Neural cell (in vitro differentiated cells): ENCODE results near the gene IKZF2. TPM values are rescaled to one million over a fixed set of nuclear protein-coding genes. Genes with fewer than 3 reads are reported as not detected.

Source experiments
- H2AFZ ChIP-seq: fragments of 200-600, 300-800 bp; sonication (generic), shearing (Covaris generic); 2 replicates; pipeline ENCODE4 v1.6.0; 2014; ENCODE audit warnings: low read depth, mild to moderate bottlenecking, antibody characterized with exemption, low read length, moderate library complexity
- H3F3A ChIP-seq: fragments of 200-600 bp; shearing (Covaris generic); 2 replicates; pipeline ENCODE4 v1.6.1; 2016; ENCODE audit warnings: mild to moderate bottlenecking, moderate library complexity, mixed read lengths, antibody characterized with exemption, low read length; ENCODE audit not compliant: insufficient read depth, poor library complexity, severe bottlenecking
- H3K27ac ChIP-seq: fragments of 200-600, 300-800 bp; sonication (generic), shearing (Covaris generic); 2 replicates; pipeline ENCODE4 v1.5.1; 2014; ENCODE audit warnings: mild to moderate bottlenecking, low read length, moderate library complexity
- H3K27me3 ChIP-seq: fragments of 300-800, 200-600 bp; sonication (generic), shearing (Covaris generic); 2 replicates; pipeline ENCODE4 v1.6.0; 2014; ENCODE audit warnings: mild to moderate bottlenecking, low read depth, low read length, moderate library complexity; ENCODE audit not compliant: insufficient read depth
- H3K36me3 ChIP-seq: fragments of 300-800, 200-600 bp; sonication (generic), shearing (Covaris generic); 2 replicates; pipeline ENCODE4 v1.5.1; 2014; ENCODE audit warnings: mild to moderate bottlenecking, antibody characterized with exemption, low read length, moderate library complexity; ENCODE audit not compliant: insufficient read depth
- H3K4me2 ChIP-seq: fragments of 300-800, 200-600 bp; sonication (generic), shearing (Covaris generic); 2 replicates; pipeline ENCODE4 v1.6.0; 2014; ENCODE audit warnings: mild to moderate bottlenecking, low read length
- H3K4me3 ChIP-seq: fragments of 300-800, 200-600 bp; sonication (generic), shearing (Covaris generic); 2 replicates; pipeline ENCODE4 v1.5.1; 2014; ENCODE audit warnings: mild to moderate bottlenecking, low read length, moderate library complexity
- H3K79me2 ChIP-seq: fragments of 200-600 bp; shearing (Covaris generic); replicated peaks from 2 replicates; pipeline ENCODE4 v1.6.0; 2014; ENCODE audit warnings: mild to moderate bottlenecking, low read length, moderate library complexity; ENCODE audit not compliant: insufficient read depth
- H3K9ac ChIP-seq: fragments of 300-800, 200-600 bp; sonication (generic), shearing (Covaris generic); 2 replicates; pipeline ENCODE4 v1.6.1; 2016; ENCODE audit warnings: mild to moderate bottlenecking, low read length, mixed read lengths
- H3K9me2 ChIP-seq: fragments of 200-600 bp; shearing (Covaris generic); 2 replicates; pipeline ENCODE4 v1.6.1; 2016; ENCODE audit warnings: mild to moderate bottlenecking, low read length, mixed read lengths; ENCODE audit not compliant: insufficient read depth
- H3K9me3 ChIP-seq: fragments of 200-600, 300-800 bp; sonication (generic), shearing (Covaris generic); 2 replicates; pipeline ENCODE4 v1.6.1; 2016; ENCODE audit warnings: mild to moderate bottlenecking, mixed run types, low read length, moderate library complexity, mixed read lengths
- H4K20me1 ChIP-seq: fragments of 200-600 bp; shearing (Covaris generic); 2 replicates; pipeline ENCODE4 v1.6.1; 2016; ENCODE audit warnings: mild to moderate bottlenecking, mixed run types; ENCODE audit not compliant: insufficient read depth
- EP300 ChIP-seq: fragments of 450-650 bp; conservative IDR thresholded peaks from 2 replicates; pipeline ENCODE4 v1.6.1; 2014; ENCODE audit warnings: antibody characterized with exemption, mild to moderate bottlenecking, moderate library complexity; ENCODE audit not compliant: poor library complexity, severe bottlenecking
- EZH2 ChIP-seq: fragments of 200-600, 300-800 bp; shearing (Covaris generic), sonication (generic); IDR thresholded peaks from 2 replicates; pipeline ENCODE4 v1.6.1; 2014; ENCODE audit warnings: antibody characterized with exemption, low read length, borderline replicate concordance, mild to moderate bottlenecking; ENCODE audit not compliant: insufficient read depth, poor library complexity, severe bottlenecking
- MXI1 ChIP-seq: fragments of 450-650 bp; conservative IDR thresholded peaks from 2 replicates; pipeline ENCODE4 v1.6.1; 2014; ENCODE audit warnings: antibody characterized with exemption, mild to moderate bottlenecking; ENCODE audit not compliant: poor library complexity, severe bottlenecking
- POLR2AphosphoS5 ChIP-seq: IDR thresholded peaks from 2 replicates; pipeline ENCODE4 v1.6.1; 2012
- RAD21 ChIP-seq: fragments of 450-650 bp; conservative IDR thresholded peaks from 2 replicates; pipeline ENCODE4 v1.6.1; 2014; ENCODE audit warnings: antibody characterized with exemption, mild to moderate bottlenecking, moderate library complexity
- REST ChIP-seq: IDR thresholded peaks from 2 replicates; pipeline ENCODE4 v1.6.1; 2012; ENCODE audit warnings: borderline replicate concordance
- SMC3 ChIP-seq: fragments of 450-650 bp; conservative IDR thresholded peaks from 2 replicates; pipeline ENCODE4 v1.6.1; 2014; ENCODE audit warnings: antibody characterized with exemption, mild to moderate bottlenecking, moderate library complexity; ENCODE audit not compliant: poor library complexity
- TAF1 ChIP-seq: IDR thresholded peaks from 2 replicates; pipeline ENCODE4 v1.6.1; 2012; ENCODE audit warnings: low read depth
- polyA plus RNA-seq: library from polyadenylated mRNA; depleted of rRNA; stranded (reverse); fragments of >200 nt; gene quantifications from 2 replicates; pipeline ENCODE4 v1.2.3, GENCODE V29; 2014
- TF ChIP-seq, protein P1 (sequence below): fragments of 450-650 bp; IDR thresholded peaks from 2 replicates; pipeline ENCODE4 v1.5.1; 2014; ENCODE audit warnings: antibody characterized with exemption, mild to moderate bottlenecking, moderate library complexity; ENCODE audit not compliant: poor library complexity, severe bottlenecking

Gene IKZF2
- polyA plus RNA-seq, 1 donor from 2014 or later, result 5.6 TPM

- no peaks in the 10 kb centered on the region for H3K27me3 ChIP-seq
- no peaks in the 10 kb centered on the region for H3K9me3 ChIP-seq
- H2AFZ ChIP-seq, result no peak overlapping the region
- TF ChIP-seq RAD21 (no peak), REST (no peak), SMC3 (no peak), POLR2AphosphoS5 (no peak), MXI1 (no peak), TAF1 (no peak), EP300 (no peak), EZH2 (no peak)
- TF ChIP-seq, protein P1, sequence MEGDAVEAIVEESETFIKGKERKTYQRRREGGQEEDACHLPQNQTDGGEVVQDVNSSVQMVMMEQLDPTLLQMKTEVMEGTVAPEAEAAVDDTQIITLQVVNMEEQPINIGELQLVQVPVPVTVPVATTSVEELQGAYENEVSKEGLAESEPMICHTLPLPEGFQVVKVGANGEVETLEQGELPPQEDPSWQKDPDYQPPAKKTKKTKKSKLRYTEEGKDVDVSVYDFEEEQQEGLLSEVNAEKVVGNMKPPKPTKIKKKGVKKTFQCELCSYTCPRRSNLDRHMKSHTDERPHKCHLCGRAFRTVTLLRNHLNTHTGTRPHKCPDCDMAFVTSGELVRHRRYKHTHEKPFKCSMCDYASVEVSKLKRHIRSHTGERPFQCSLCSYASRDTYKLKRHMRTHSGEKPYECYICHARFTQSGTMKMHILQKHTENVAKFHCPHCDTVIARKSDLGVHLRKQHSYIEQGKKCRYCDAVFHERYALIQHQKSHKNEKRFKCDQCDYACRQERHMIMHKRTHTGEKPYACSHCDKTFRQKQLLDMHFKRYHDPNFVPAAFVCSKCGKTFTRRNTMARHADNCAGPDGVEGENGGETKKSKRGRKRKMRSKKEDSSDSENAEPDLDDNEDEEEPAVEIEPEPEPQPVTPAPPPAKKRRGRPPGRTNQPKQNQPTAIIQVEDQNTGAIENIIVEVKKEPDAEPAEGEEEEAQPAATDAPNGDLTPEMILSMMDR, result no peak
- no peak overlapping the region for H3K9ac ChIP-seq
- H3K9me2 ChIP-seq, result no peaks in the 10 kb centered on the region
- peaks cover 3% of the 10 kb centered on the region for H3K79me2 ChIP-seq
- H3K4me3 ChIP-seq, result no peak overlapping the region
- no peak overlapping the region for H3K4me2 ChIP-seq
- H3K36me3 ChIP-seq, result no peaks in the 10 kb centered on the region
- no peak overlapping the region for H3K27ac ChIP-seq
- H3F3A ChIP-seq, result peaks cover 2% of the 10 kb centered on the region
- H4K20me1 ChIP-seq, result no peaks in the 10 kb centered on the region
These were observed 2.7 kb downstream of the IKZF2 start for GRCh38 chr2:213148572-213149261.

DNA sequence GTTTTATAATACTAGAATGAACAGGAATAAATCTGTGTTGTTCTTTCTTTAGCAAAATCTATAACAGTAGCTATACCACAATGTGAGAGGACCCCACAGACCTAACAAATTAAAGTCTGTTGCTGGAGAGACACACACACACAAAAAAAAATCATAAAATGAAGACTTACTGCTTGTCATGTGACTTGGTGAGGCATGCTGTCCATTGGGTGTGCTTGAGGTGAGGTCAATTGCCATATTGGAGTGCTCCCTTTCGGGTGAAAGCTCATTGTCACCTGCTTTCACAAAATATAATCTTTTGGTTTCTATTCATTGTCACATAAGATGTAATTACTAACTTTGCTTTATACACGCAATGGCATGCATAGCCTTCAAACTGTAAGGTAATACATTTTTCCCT lies 3.9 kb downstream of the IKZF2 start:
- Histone ChIP-seq H3K9ac (no peak overlapping the region), H3K27me3 (no peaks in the 10 kb centered on the region), H3K36me3 (no peaks in the 10 kb centered on the region), H3K4me2 (no peak overlapping the region), H3K4me3 (no peak overlapping the region), H3K9me3 (no peaks in the 10 kb centered on the region), H4K20me1 (no peaks in the 10 kb centered on the region), H3K79me2 (peaks cover 3% of the 10 kb centered on the region), H3K9me2 (no peaks in the 10 kb centered on the region), H2AFZ (no peak overlapping the region), H3F3A (peaks cover 2% of the 10 kb centered on the region), H3K27ac (no peak overlapping the region)
- TF ChIP-seq TAF1 (no peak), EP300 (no peak), MXI1 (no peak), RAD21 (no peak), POLR2AphosphoS5 (no peak), REST (no peak), EZH2 (no peak), SMC3 (no peak)
- TF ChIP-seq, protein P1, result no peak
